HG03378 (cell line): Measurements from ENCODE around the gene TFDP2.
"Not testable (repeated sequence)": the region's sequence is repeated elsewhere in the genome, so short reads cannot be mapped to it uniquely, and the experiment has no call there.

ENCODE experiments used
- ATAC-seq: cut with Tn5 transposase; IDR thresholded peaks from one replicate; pipeline ENCODE4 v1.9.1; 2021; ENCODE audit warnings: mild to moderate bottlenecking, moderate library complexity; ENCODE audit not compliant: unreplicated experiment

TFDP2 gene

GRCh38 chr3:141930801-141931200 is 218.5 kb downstream of the TFDP2 start:
- ATAC-seq, result no peak

DNA sequence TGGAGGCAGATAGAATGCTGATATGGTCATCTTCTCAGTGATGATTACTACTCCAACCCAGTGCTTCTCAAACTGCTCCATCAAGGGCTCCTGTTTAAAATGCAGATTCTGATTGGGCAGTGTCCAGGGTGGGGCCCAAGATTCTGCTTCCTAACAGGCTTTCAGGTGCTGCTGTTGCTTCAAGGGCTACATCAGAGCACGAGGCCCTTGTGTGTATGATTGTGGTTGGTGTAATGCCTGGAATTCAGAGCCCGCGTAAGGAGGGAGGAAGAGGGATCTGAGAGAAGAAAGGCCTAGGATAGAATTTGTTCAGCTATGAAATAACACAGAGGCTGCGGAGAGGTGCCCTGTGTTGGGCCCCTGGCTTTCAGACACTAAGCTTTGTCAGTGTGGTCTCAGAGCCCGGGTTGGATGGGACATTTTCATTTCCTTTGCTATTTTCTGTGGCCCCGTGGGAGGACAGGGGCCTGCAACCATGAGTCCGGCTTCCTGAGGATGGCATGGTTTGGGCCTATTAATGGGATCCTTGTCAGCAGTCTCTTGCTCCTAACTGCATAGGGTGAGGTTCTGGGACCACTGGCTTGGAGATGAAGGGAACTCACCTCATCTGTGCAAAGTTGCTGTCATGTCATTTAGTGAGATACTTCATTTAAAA is 219.9 kb downstream of the TFDP2 start:
- ATAC-seq, result no peak

DNA sequence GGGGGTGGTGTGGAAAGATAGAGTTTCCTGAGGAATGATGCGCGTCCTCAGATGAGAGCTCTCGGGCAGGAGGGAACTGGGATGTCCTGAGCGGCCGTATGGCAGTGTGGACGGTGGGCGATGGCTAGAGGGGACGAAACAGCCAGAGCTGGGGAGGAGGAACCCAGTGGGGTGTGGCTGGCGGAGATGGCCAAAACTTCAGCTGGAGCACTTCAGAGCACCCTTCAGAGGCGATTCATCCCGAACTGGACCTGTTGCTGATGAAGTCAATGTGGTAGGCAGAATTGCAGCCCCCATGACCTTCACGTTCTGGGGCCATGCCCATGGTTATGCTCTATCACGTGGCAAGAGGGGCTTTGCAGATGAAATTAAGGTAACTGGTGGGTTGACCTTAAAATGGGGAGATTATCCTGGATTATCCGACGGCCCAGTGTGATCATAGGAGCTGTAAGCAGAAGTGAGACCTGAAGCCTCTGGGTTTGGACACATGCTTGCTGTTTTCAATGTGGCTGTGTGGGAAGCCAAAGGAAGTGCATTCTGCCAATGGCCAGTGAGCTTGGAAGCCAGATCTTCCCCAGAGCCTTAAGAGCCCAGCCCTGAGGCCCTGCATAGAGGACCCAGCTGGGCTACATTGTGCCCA is 220.6 kb downstream of the TFDP2 start:
- no peak for ATAC-seq

GRCh38 chr3:141926929-141927328 is 222.4 kb downstream of the TFDP2 start:
- ATAC-seq, result no peak

DNA sequence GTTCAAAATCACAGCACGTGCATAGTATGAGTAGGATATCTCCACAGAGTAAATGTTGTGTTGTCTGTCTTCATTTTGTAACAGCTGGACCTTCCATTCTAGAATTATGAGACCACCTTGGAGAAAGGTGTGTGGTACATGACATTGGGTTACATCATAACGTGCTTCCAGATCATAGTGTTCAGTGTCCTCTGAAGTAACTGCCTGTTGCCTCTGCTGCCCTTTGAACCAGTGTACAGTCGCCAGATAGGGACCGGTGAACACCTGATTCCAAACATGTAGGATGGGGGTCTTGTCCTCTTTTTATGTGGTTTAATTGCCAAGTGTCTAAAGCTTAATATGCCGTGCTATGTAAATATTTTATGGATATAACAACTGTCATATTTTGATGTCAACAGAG is 223.7 kb downstream of the TFDP2 start:
- ATAC-seq, result not testable (repeated sequence)

GRCh38 chr3:141921316-141921715 is 228.0 kb downstream of the TFDP2 start:
- no peak for ATAC-seq

DNA sequence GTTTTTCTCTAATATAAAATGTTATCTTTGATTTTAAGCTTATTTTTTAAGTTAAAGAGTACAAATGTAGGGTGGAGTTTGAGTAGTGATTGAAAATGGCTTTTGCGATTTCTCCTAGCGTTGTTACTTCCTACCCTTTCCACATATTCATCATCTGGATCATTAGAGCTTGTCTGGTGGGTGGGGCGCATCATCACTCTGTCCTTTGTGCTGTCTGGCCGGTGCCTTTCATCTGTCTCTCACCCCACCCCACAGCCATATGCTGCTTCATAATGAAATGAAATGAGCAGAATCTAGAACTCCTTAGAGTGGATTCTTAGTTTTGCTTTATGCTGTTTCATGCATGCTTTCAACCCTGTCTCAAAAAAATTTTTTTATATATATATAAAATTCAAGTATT is 228.6 kb downstream of the TFDP2 start:
- ATAC-seq, result no peak

DNA sequence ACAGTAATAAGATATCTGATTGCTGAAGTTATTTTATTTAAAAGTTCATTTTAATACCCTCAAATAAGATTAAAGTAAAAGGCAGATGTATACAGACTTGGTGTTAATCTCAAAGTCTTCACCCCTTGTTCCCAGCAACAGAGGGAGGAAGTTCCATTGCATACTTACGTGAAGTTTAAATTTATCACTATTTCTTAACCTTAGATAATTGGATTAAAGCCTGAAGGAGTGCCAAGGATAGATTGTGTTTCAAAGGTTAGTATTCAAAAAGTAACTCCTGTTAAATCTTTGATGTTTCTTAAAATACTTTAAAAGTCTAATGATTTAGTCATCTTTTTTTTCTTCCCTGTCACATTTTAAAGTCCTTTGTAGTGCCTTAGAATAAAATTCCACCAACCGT is 233.6 kb downstream of the TFDP2 start:
- ATAC-seq, result no peak

DNA sequence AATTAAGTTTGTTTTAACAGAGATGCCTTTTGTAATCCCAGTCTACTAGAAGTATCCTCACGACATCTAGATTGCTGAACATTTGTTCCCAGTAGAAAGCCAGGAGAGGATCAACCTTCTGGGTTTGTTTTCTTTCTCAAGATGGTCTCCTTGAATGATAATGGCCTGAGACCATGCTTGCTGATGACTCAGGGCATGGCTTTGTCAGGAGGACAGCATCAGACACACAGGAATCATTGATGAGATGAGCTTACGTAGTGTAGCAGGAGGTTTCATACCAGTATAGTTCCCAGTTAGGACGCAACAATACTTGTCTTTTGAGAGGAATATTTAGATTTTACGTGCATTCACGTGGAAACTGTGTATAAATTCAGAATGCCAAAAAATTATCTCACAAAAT is 234.3 kb downstream of the TFDP2 start:
- ATAC-seq, result no peak

GRCh38 chr3:141914311-141914710 is 235.0 kb downstream of the TFDP2 start:
- ATAC-seq, result no peak

DNA sequence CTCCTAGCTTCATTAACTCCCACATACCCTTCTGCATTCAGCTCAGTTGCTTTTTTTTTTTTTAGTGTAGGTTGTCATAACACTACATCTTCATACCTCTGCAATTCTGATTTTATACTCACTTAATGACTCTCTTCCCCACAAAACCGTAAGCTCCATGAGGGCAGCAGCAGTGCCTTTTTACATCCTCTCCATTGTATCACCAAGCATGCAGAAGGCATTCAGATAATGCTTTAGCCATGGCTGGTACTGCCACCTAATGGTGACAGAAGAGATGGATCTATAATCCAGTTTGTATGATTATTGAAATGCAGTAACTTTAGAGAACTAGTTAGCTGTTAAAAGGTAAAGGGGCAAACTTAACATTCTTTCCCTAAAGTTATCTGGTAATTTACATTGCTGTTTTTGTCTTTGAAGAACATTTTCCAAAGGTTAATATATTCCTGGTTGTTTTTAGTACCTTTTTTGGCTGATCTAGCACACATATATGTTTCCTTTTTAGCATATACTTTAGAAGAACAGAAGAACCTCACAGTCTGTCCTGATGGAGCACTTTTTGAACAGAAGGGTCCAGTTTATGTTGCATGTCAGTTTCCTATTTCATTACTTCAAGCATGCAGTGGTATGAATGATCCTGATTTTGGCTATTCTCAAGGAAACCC is 236.1 kb downstream of the TFDP2 start:
- no peak for ATAC-seq

- not testable (repeated sequence) for ATAC-seq
Measured at GRCh38 chr3:141909986-141910385, 239.4 kb downstream of the TFDP2 start.

DNA sequence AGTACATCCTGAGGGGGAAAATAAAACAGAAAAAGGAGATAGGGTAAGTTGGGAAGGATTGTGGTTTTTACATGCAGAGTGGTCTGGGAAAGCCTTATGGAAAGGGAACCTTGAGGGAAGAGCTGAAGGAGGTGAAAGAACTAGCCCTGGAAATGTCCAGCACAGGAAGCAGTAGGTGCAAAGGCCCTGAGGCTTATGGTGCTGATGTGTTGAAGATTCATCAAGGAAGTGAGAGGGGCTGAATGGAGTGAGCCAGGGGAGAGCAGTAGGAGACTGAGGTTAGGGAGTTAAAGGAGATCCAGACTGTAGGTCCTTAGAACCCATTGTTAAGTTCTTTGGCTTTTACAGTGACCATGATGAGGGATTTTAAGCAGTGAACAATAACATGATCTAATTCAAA is 239.9 kb downstream of the TFDP2 start:
- ATAC-seq, result no peak

- no peak for ATAC-seq
Measured at GRCh38 chr3:141905129-141905528, 244.2 kb downstream of the TFDP2 start.

DNA sequence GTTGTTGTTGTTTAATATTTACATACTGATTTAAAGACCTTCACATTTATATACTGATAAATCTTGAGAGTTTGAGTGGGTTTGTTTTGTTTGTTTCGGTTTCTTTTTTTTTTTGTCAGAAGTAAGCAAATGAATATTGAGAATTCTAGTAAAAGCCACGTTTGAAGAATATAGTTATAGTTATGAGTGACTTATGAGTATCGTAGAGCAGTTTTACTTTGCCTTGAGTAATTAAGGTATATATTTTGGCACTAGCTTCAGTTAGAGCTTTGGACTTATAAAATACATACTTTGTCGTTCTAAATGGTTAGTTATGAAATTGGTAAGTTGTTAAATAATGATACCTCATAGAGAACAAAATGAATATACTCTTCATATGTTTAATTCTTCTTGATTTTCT is 245.1 kb downstream of the TFDP2 start:
- ATAC-seq, result no peak

GRCh38 chr3:141901914-141902313 is 247.4 kb downstream of the TFDP2 start:
- no peak for ATAC-seq

GRCh38 chr3:141900343-141900742 is 249.0 kb downstream of the TFDP2 start:
- ATAC-seq, result no peak

GRCh38 chr3:141898908-141899307 is 250.4 kb downstream of the TFDP2 start:
- no peak for ATAC-seq

GRCh38 chr3:141895731-141896130 is 253.6 kb downstream of the TFDP2 start:
- no peak for ATAC-seq

DNA sequence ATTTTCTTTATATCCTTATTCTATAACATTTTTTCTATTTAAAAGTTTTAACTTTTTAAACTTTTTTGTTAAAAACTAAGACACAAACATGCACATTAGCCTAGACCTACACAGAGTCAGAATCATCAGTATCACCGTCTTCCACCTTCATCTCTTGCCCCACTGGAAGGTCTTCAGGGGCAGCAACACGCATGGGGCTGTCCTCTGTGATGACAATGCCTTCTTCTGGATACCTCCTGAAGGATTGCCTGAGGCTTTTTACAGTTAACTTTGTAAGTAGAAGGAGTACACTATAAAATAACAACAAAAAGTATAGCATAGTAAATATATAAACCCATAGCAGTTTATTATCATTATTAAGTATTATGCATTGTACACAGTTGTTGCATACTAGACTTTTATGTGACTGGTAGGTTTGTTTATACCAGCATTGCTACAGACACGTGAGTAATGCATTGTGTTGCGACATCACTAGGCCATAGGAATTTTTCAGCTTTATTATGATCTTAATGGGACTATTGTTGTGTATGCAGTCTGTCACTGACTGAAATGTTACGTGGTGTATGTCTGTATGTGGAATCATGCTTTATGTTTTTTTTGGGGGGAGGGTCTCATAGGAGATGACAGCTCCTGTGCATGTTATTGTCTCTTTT is 254.7 kb downstream of the TFDP2 start:
- ATAC-seq, result no peak
